HG02938 (cell line): Measurements from ENCODE around the gene OR4B1.

Experiments
- ATAC-seq: cut with Tn5 transposase; IDR thresholded peaks from one replicate; pipeline ENCODE4 v1.9.1; 2021; ENCODE audit warnings: mild to moderate bottlenecking, moderate library complexity; ENCODE audit not compliant: unreplicated experiment

The OR4B1 gene

GRCh38 chr11:48248902-48249301 is 32.3 kb downstream of the OR4B1 start:
- ATAC-seq: no peak

GRCh38 chr11:48261600-48261999 is 45.0 kb downstream of the OR4B1 start:
- no peak for ATAC-seq

GRCh38 chr11:48263423-48263911 is 46.9 kb downstream of the OR4B1 start, which contains the start of gene OR4X1:
Gene OR4X1, plus strand, starts transcription at chr11:48263861. Its CDS starts 0 bp downstream, at chr11:48263861.
- ATAC-seq: no peak
